HG02763 (cell line): ENCODE data around the gene UBASH3B.

Experiments used
- ATAC-seq: cut with Tn5 transposase; IDR thresholded peaks from one replicate; pipeline ENCODE4 v1.9.1; 2021; ENCODE audit warnings: mild to moderate bottlenecking, moderate library complexity; ENCODE audit not compliant: unreplicated experiment

The UBASH3B gene

GRCh38 chr11:122780296-122780949 is 124.9 kb downstream of the UBASH3B start:
- no peak for ATAC-seq

- peak; percentile 56 for ATAC-seq
Measured at GRCh38 chr11:122781378-122782195, 126.1 kb downstream of the UBASH3B start.

GRCh38 chr11:122782222-122782621 is 126.7 kb downstream of the UBASH3B start:
- ATAC-seq, result no peak

- no peak for ATAC-seq
Measured at GRCh38 chr11:122784325-122784955, 128.9 kb downstream of the UBASH3B start.

GRCh38 chr11:122785031-122785541 is 129.6 kb downstream of the UBASH3B start:
- no peak for ATAC-seq

GRCh38 chr11:122786896-122787295 is 131.4 kb downstream of the UBASH3B start:
- ATAC-seq, result no peak

GRCh38 chr11:122788781-122789535 is 133.4 kb downstream of the UBASH3B start:
- no peak for ATAC-seq

GRCh38 chr11:122789907-122790306 is 134.4 kb downstream of the UBASH3B start:
- ATAC-seq, result no peak

- no peak for ATAC-seq
Measured at GRCh38 chr11:122791411-122791810, 135.9 kb downstream of the UBASH3B start.

- no peak for ATAC-seq
Measured at GRCh38 chr11:122791836-122792235, 136.3 kb downstream of the UBASH3B start.

- no peak for ATAC-seq
Measured at GRCh38 chr11:122793515-122793914, 138.0 kb downstream of the UBASH3B start.

GRCh38 chr11:122795307-122795706 is 139.8 kb downstream of the UBASH3B start:
- no peak for ATAC-seq

GRCh38 chr11:122796128-122796717 is 140.7 kb downstream of the UBASH3B start:
- no peak for ATAC-seq

GRCh38 chr11:122797651-122798050 is 142.1 kb downstream of the UBASH3B start:
- no peak for ATAC-seq

GRCh38 chr11:122799406-122800105 is 144.0 kb downstream of the UBASH3B start:
- ATAC-seq, result no peak

GRCh38 chr11:122802876-122803275 is 147.4 kb downstream of the UBASH3B start:
- ATAC-seq, result no peak

- ATAC-seq, result no peak
Measured at GRCh38 chr11:122803306-122803705, 147.8 kb downstream of the UBASH3B start.

- no peak for ATAC-seq
Measured at GRCh38 chr11:122803716-122804115, 148.2 kb downstream of the UBASH3B start.

- ATAC-seq, result no peak
Measured at GRCh38 chr11:122804161-122804560, 148.6 kb downstream of the UBASH3B start.

GRCh38 chr11:122804796-122805195 is 149.3 kb downstream of the UBASH3B start:
- no peak for ATAC-seq
